GM10266 (cell line): ENCODE measurements around the gene BNC1.

ENCODE experiments used
- DNase-seq: peaks from one replicate; pipeline ENCODE4 v3.0.0; 2012; ENCODE audit errors: extremely low spot score
- TF ChIP-seq, protein P1 (sequence below): IDR thresholded peaks from 2 replicates; pipeline ENCODE4 v1.5.1; 2012; ENCODE audit warnings: mild to moderate bottlenecking, low read depth; ENCODE audit not compliant: control insufficient read depth, insufficient read depth; ENCODE audit errors: missing control alignments

The BNC1 gene

DNA sequence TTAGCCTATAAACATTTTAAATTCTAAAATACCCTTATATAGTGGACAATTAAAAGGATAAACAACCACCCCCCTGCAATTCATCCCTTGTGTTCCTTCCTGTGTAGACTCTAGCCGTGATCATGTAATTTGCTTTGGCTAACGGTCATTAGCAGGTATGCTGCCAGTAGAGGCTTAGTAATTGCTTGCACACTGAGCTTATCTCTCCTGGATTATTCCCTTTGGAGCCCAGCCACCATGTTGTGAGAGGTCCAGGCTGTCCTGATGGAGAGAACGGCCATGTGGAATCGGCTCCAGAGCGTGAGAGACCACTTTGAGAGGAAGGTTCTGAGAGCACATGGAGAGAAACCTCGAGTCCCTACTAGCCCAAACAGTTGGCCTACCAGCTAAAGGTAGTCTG is 11.0 kb upstream of the BNC1 start:
- DNase-seq = no peak
- TF ChIP-seq, protein P1, sequence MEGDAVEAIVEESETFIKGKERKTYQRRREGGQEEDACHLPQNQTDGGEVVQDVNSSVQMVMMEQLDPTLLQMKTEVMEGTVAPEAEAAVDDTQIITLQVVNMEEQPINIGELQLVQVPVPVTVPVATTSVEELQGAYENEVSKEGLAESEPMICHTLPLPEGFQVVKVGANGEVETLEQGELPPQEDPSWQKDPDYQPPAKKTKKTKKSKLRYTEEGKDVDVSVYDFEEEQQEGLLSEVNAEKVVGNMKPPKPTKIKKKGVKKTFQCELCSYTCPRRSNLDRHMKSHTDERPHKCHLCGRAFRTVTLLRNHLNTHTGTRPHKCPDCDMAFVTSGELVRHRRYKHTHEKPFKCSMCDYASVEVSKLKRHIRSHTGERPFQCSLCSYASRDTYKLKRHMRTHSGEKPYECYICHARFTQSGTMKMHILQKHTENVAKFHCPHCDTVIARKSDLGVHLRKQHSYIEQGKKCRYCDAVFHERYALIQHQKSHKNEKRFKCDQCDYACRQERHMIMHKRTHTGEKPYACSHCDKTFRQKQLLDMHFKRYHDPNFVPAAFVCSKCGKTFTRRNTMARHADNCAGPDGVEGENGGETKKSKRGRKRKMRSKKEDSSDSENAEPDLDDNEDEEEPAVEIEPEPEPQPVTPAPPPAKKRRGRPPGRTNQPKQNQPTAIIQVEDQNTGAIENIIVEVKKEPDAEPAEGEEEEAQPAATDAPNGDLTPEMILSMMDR = no peak

DNA sequence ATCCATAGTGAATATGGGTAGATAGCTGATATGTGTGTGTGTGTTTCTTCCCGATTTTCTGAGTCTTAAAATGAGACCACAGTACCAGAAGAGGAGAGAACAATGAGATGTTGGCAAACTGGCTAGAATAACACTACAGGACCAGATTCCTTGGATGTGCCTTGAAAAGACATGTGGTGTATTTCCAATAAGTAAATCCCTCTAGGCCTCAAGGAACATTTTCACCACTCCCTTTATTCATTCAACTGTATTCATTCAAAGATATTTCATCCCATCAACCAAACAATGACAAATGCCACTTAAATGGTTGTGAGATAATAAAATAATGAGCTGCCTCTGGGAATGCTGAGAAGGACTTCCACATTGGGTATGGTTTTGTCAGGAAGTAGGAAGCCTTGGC is 8.7 kb upstream of the BNC1 start:
- TF ChIP-seq, protein P1 = no peak
- no peak for DNase-seq

DNA sequence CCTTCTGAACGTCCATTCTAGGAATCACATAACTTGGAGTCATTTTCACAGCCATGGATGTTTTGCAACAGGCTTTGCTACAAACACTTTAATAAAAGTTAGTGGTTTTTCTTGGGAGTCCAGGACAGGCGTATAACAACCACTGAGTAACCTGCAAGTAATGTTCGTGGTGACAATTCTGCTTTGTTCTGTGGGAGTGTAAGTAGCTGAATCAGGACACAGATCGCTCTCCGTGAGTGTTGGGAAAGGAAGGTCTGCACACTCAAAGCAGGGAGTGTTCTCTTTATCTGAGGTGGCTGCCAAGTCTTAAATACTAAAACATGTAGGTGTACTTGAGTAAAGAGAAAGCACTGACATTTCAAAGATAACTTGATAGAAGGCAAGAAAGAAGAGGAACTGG is 7.9 kb upstream of the BNC1 start:
- no peak for DNase-seq
- TF ChIP-seq, protein P1 = no peak

DNA sequence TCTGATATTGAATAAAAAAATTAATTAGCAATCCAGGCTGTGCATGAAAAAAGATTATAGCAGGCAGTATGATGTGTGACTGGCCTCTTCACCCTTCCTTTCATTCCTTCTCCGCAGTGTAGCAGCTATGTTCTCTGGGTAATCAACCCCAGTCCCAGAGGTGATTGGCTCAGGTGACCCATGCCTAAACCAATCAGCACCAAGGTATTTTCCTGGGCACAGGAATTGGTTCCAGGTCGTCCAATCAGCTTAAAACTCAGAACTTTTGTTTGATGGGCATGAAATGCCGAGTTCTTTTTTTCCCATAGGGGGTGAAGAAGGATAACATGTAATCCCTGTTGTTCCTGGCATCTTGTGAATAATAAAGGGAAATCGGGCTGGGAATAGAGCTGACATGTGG is 5.8 kb upstream of the BNC1 start:
- TF ChIP-seq, protein P1 = no peak
- no peak for DNase-seq

DNA sequence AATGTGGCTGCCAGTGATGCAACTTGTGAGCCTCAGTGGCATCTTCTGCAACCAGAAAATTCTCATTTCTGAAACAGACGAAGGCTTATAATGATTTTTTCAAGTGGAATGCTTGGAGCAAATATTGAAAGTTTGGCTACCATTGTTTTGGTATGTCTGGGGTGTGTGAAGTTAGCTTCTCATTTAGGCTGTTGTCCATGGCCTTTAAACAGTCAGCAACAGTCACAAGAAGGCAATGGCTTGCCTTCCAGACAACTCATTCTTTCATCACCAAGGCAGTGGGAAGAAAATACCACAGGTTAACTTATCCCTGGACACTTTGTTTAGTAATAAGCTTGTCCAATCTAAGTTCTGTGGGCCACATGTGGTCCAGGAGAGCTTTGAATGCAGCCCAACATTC is 4.7 kb upstream of the BNC1 start:
- no peak for DNase-seq
- TF ChIP-seq, protein P1 = no peak

DNA sequence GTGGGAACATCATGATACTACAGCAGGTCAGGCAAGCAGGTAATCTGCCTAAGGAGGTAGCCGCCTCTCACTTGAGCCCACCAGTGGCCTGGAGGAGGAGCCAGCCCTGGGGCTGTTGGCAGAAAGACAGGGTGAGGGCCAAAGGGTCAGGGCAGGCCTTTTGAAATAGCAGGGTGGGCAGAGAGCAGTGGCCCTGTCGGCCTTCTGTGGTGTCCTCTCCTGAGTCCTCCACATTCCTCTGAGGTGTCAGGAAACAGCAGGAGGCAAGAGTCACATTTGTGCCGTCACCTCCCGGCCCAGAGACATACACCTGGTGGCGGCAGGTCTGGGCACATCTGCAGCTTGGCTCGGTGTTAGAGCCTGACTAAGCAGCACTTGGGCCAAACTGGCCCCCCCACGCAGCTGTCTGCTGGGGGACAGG is 3.9 kb upstream of the BNC1 start:
- no peak for DNase-seq
- TF ChIP-seq, protein P1 = no peak

DNA sequence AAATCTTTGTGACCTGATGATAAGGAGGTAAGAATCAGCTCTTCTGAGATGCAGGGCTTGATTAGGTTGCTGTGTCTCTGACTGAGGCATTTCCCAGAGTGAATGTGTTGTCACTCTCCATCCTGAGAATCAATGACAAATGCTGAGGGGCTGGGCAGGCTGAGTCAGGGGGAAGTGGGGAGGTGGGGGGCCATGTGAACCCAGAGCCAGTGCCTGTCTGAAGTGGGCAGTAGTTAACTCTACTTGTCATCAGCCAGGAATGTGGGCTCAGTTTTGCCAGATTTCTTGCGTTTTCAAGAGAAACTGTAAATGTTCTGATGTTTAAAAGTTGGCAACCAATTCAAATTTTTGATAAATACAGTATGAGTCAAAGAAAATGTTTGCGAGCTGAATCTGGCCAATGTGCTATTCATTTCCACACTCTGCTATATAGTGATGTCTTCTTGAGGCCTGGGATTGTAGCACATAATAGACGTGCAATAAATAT is 3.1 kb upstream of the BNC1 start:
- TF ChIP-seq, protein P1 = no peak
- no peak for DNase-seq
